Measurements from ENCODE around the gene ZNF423.

ZNF423 gene

DNA sequence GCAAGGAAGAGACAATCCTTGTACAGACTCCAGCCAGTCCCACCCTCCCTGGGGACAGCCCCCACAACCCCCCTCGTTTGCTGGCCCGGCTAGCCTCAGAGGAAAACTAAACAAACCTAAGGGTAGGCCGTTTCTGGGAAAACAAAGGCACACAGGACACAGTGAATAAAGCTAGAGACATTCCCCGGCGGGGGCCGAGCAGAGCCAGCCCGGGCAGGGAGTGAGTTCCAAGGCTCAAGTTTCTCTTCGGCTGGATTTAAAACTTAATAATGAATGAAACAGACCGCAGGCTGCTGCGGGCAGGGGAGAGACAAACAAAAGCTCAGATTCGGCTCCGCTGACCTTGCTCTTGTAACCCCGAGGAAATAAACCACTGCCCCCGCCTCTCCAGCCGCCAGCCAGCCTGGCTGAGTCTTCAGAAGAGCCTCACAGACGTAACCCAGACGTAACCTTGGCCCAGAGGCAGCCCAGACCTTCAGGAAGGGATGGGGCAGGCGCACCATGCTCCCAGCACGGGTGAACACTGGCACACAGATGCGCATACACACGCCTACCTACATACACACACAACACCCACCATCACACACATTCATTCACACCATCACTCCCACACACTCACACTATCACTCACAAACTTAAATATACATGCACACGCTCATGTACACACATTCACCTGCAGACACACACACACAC is 216.0 kb downstream of the ZNF423 start:
- no peak for DNase-seq (ENCODE audit: low read depth)

GRCh38 chr16:49638673-49639610 is 217.0 kb downstream of the ZNF423 start:
- DNase-seq (ENCODE audit: low read depth): no peak

DNA sequence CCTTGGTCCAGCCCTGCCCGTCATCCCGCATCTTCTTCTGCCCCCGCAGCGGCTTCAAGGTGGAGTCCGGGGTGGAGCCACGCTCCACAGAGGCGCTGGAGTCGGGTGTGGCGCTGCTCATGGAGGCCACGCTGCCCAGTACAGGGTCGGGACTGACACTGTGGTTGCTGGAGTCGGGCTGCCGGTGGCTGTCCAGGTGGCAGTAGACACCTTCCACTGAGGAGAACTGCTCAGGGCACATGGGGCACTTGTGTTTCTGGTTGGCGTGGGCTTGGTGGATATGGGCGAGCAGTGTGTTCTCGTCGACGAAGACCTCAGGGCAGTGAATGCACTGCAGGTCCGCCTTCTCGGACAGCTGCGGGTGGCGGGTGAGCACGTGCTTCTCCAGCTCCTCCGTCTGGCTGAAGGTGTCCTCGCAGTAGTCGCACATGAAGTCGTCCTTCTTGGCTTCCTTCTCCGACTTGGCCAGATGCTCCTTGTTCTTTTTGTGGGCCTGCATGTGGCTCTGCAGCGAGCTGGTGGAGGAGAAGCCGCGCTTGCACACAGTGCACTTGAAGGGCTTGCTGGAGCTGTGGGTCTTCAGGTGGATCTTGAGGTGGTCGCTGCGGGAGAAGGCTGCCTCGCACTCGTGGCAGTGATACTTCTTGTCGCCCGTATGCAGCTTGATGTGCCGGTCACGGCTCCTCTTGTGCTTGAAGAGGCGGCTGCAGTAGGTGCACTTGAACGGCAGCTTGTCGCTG is 217.8 kb downstream of the ZNF423 start:
- no peak for DNase-seq (ENCODE audit: low read depth)

GRCh38 chr16:49637511-49637910 is 218.4 kb downstream of the ZNF423 start:
- no peak for DNase-seq (ENCODE audit: low read depth)

- DNase-seq (ENCODE audit: low read depth): no peak
Observed at GRCh38 chr16:49636608-49637007, 219.3 kb downstream of the ZNF423 start.

DNA sequence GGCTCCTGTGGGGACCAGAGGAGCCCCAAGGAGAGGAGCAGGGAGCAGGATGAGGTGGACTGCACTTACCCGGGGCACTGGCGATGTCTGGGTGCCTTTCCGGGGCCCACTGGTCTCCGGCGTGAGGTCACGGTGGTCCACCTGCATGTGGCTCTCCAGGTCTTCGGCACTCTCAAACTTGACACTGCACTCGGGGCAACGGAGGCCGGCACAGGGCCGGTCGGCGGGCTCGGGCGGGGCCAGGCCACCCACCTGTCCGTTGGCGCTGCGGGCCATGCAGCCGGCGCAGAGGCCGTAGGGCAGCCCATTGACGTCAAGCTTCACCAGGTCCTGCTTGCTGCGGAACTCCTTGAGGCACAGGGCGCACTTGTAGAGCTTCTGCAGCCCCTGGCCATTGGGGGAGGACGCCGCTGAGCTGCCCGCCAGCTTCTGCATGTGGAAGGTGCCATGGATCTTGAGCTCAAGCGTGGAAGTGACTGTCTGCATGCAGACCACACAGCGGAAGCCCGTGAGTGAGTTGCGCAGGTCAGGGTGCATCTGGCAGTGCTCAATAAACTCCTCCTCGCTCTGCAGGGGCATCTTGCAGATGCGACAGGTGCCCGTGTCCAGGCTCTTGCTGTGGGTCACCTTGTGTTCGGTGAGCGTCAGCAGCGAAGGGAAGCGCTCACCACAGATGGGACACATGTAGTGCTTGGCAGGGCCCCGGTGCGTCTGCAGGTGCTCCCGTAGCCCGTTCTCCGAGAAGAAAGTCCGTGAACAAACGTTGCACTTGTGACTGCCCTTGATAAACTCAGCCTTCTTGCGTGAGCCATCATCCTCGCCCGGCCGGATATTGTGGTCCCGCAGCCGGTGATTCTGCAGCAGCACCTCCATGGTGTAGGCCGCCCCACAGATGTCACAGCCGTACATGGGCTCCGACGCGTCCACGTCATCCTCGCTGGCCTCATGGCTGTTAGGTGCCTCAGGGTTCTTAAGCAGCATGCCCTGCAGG is 220.0 kb downstream of the ZNF423 start:
- no peak for DNase-seq (ENCODE audit: low read depth)

- DNase-seq (ENCODE audit: low read depth): no peak
Observed at GRCh38 chr16:49635009-49635350, 220.9 kb downstream of the ZNF423 start.

DNA sequence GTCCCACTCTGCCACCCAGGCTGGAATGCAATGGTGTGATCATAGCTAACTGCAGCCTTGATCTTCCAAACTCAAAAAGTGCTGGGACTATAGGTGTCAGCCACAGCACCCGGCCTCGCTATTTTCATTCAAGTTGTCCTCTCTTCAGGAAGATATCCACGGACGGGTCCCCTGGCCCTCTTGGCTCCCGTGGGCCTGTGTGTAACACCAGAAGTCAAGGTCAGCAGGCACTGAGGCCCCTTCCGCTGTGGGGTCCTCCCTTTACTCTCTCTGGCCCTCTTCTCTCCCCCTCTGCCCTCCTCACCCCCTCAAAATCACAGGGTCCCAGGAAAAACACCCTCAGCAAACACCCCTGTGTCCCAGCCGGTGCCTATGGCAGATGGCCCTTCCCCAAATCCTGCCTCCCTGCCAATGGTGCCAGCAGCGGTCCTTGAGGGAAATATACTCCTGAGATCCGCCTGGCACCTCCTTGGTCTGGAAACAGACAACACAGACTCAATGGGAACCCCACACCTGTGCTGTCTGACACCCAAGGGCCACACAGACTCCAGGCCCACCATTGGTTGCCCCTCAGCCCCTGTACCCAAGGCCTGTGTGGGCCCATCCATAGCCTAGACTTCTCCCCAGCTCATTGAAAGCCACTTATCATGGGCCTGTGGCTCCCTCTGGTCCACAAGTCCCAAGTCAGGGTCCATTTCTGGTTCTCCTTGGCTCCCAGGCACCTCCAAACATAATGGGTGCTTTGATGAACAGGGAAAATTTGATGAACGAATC is 221.5 kb downstream of the ZNF423 start:
- DNase-seq (ENCODE audit: low read depth): no peak

GRCh38 chr16:49632795-49633184 is 223.1 kb downstream of the ZNF423 start:
- no peak for DNase-seq (ENCODE audit: low read depth)

DNA sequence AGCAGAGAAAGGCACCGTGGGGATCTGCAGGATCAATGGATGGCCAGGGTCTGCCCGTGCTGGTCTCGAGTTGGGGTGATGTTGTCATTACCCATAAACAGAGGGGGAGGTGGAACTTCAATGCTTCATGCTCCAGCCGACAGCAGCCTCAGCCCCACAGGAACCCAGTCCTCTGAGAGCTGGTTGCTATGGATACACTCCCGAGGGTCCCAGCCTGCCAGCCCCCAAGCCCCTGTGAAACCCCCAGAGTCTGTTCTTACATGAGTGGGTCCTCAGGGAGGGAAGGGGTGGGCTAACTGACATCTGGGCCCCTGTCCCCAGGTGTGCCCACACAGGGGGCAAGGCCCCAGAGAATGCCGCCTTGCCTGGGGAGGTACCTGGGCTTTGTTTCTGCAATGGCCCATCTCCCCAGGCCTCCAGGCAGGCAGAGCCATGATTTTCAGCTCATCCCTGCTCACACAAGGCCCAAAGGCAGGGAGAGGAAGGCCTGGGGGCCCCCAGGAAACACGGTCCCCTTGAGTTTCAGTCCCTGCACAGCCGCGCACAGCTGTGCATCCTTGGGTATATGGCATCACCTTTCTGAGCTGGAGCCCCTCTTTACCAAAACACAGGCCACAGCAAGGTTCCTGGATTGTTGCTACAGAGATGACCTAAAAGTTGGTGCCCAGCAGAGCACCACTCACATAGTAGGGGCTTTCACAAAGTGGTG is 223.7 kb downstream of the ZNF423 start:
- no peak for DNase-seq (ENCODE audit: low read depth)

GRCh38 chr16:49631187-49632041 is 224.5 kb downstream of the ZNF423 start:
- DNase-seq (ENCODE audit: low read depth): no peak

GRCh38 chr16:49630783-49631182 is 225.1 kb downstream of the ZNF423 start:
- no peak for DNase-seq (ENCODE audit: low read depth)

DNA sequence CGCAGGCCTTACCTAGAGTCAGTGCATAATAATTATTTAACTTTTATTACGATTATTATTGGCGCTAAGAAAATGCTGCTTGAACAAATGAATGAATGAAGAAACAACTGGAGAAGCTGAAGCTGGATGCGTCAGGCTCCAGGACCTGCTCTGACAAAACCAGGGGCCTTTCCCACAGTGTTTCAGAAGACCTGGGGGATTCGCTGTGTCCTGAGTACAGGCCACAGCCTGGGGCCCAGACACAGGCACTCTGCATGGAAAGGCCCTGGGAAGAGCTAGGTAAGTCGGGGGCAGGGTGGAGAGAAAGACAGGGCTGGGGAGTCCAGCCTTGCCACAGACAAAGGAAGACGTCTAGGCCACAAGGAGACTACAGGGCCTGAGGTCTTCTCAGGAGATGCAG is 226.1 kb downstream of the ZNF423 start:
- no peak for DNase-seq (ENCODE audit: low read depth)

DNA sequence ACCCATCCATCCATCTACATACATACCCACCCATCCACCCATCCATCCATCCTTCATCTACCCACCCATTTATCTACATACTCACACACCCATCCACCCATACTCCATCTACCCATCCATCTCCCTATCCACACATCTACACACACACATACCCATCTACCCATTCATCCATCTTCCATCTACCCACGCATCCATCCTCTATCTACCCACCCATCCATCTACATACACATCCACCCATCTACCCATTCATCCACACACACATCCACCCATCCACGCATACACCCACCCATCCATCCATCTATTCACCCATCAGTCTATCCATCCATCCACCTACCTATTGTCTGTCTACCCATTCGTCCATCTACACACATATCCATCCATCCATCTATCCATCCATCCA is 227.8 kb downstream of the ZNF423 start:
- DNase-seq (ENCODE audit: low read depth): no peak

GRCh38 chr16:49625311-49626065 is 230.4 kb downstream of the ZNF423 start:
- DNase-seq (ENCODE audit: low read depth): no peak

GRCh38 chr16:49623501-49624266 is 232.2 kb downstream of the ZNF423 start:
- DNase-seq (ENCODE audit: low read depth): no peak

Data from GM04504 (cell line).